CD14-positive monocyte (primary cell): ENCODE results near the gene WFDC2. TPM values are rescaled to one million over a fixed set of nuclear protein-coding genes. Genes with fewer than 3 reads are reported as not detected.
A peak's percentile ranks its signal among the peaks of the same experiment; 100 is the strongest.

Experiments used
- DNase-seq, 3 donors: peaks; one replicate each; pipeline ENCODE4 v3.0.0-alpha.2; 2011 to 2022
- H2AFZ ChIP-seq: 2 replicates; pipeline ENCODE4 v1.6.0; 2012; ENCODE audit warnings: mild to moderate bottlenecking, low read depth, low read length, inconsistent platforms; ENCODE audit not compliant: insufficient read depth, poor library complexity, severe bottlenecking
- H3K27ac ChIP-seq, 2 donors: 1 replicate in 1 of 2; 2 replicates in 1 of 2; pipeline ENCODE4 v1.5.1; 2012 to 2013; ENCODE audit warnings: low read length in 2 of 2, control low read depth in 1 of 2, inconsistent platforms in 1 of 2, low read depth in 1 of 2, mild to moderate bottlenecking in 1 of 2
- H3K27me3 ChIP-seq, 2 donors: one replicate each; pipeline versions ENCODE4 v1.6.0 to v1.6.1; 2011 to 2013; ENCODE audit warnings: low read length in 2 of 2; ENCODE audit not compliant: control insufficient read depth in 2 of 2, insufficient read depth in 2 of 2
- H3K36me3 ChIP-seq, 2 donors: replicated peaks in 1 of 2; 1 replicate in 1 of 2; 2 replicates in 1 of 2; pipeline versions ENCODE4 v1.5.1 to v1.6.1; 2012 to 2013; ENCODE audit warnings: low read length in 2 of 2, control low read depth in 1 of 2, inconsistent platforms in 1 of 2, mild to moderate bottlenecking in 1 of 2; ENCODE audit not compliant: insufficient read depth in 2 of 2, control insufficient read depth in 1 of 2
- H3K4me1 ChIP-seq, 2 donors: 1 replicate in 1 of 2; 2 replicates in 1 of 2; pipeline versions ENCODE4 v1.5.1 to v1.6.1; 2012 to 2013; ENCODE audit warnings: low read length in 2 of 2, control low read depth in 1 of 2, inconsistent platforms in 1 of 2, mild to moderate bottlenecking in 1 of 2, moderate library complexity in 1 of 2; ENCODE audit not compliant: insufficient read depth in 2 of 2, control insufficient read depth in 1 of 2
- H3K4me2 ChIP-seq: replicated peaks from 2 replicates; pipeline ENCODE3; 2012; ENCODE audit warnings: low read length, moderate library complexity, mild to moderate bottlenecking; ENCODE audit not compliant: poor library complexity, severe bottlenecking; ENCODE audit errors: extremely low read depth
- H3K4me3 ChIP-seq, 3 experiments: fragments of 200-600 bp in 1 of 3; sonication (generic) in 1 of 3; replicated peaks in 1 of 3; 1 replicate in 2 of 3; 2 replicates in 1 of 3; pipeline ENCODE4 v1.5.1; 2011 to 2013; ENCODE audit warnings: low read length in 3 of 3, mild to moderate bottlenecking in 3 of 3, control low read depth in 2 of 3, low read depth in 2 of 3, inconsistent platforms in 1 of 3, moderate library complexity in 1 of 3
- H3K79me2 ChIP-seq: 2 replicates; pipeline ENCODE4 v1.6.0; 2012; ENCODE audit warnings: mild to moderate bottlenecking, control low read depth, inconsistent platforms, low read length, moderate library complexity; ENCODE audit not compliant: insufficient read depth
- H3K9ac ChIP-seq: 2 replicates; pipeline ENCODE4 v1.6.0; 2017; ENCODE audit warnings: low read length, mild to moderate bottlenecking; ENCODE audit not compliant: insufficient read depth, poor library complexity, severe bottlenecking
- H3K9me3 ChIP-seq, 2 donors: replicated peaks in 1 of 2; 1 replicate in 1 of 2; 2 replicates in 1 of 2; pipeline versions ENCODE4 v1.5.1 to v1.6.1; 2012 to 2013; ENCODE audit warnings: low read length in 2 of 2, control low read depth in 1 of 2; ENCODE audit not compliant: control insufficient read depth in 1 of 2, insufficient read depth in 1 of 2
- H4K20me1 ChIP-seq: 2 replicates; pipeline ENCODE4 v1.6.0; 2012; ENCODE audit warnings: mild to moderate bottlenecking, low read length, control low read depth, moderate library complexity; ENCODE audit not compliant: insufficient read depth
- H3K27ac Mint-ChIP-seq, 7 donors: one replicate each; pipeline ENCODE4 v1.8.0; 2020; ENCODE audit warnings: mild to moderate bottlenecking in 7 of 7, mixed read lengths in 7 of 7, moderate library complexity in 6 of 7, inconsistent platforms in 2 of 7
- H3K27me3 Mint-ChIP-seq, 3 donors: one replicate each; pipeline ENCODE4 v1.8.0; 2021 to 2022; ENCODE audit warnings: low read depth in 3 of 3, mild to moderate bottlenecking in 3 of 3, mixed read lengths in 3 of 3, moderate library complexity in 3 of 3, inconsistent platforms in 1 of 3
- H3K36me3 Mint-ChIP-seq, 2 donors: one replicate each; pipeline ENCODE4 v1.8.0; 2020; ENCODE audit warnings: mixed read lengths in 2 of 2, inconsistent platforms in 1 of 2, mild to moderate bottlenecking in 1 of 2
- H3K4me1 Mint-ChIP-seq: one replicate; pipeline ENCODE4 v1.8.0; 2020; ENCODE audit warnings: mild to moderate bottlenecking, mixed read lengths
- H3K4me3 Mint-ChIP-seq, 2 donors: one replicate each; pipeline ENCODE4 v1.8.0; 2020; ENCODE audit warnings: mild to moderate bottlenecking in 2 of 2, mixed read lengths in 2 of 2, moderate library complexity in 1 of 2
- H3K9me3 Mint-ChIP-seq, 7 donors: one replicate each; pipeline ENCODE4 v1.8.0; 2020 to 2022; ENCODE audit warnings: mixed read lengths in 7 of 7, mild to moderate bottlenecking in 6 of 7, moderate library complexity in 6 of 7, inconsistent platforms in 2 of 7
- WGBS: methylation state at CpG from one replicate; pipeline ENCODE4 v1.1.5; 2013; ENCODE audit warnings: missing lambda C conversion rate; ENCODE audit not compliant: insufficient coverage; 5-methylcytosine and 5-hydroxymethylcytosine counted together
- intact Hi-C, 2 donors: fragments of 100-400 bp; cut with micrococcal nuclease; formaldehyde crosslinking; loops; one replicate each; pipeline versions ENCODE4 v1.15.0 to v1.15.1; 2023
- polyA plus RNA-seq, 3 donors: library from polyadenylated mRNA; depleted of rRNA in 1 of 3; unstranded in 2 of 3; stranded (reverse) in 1 of 3; fragments of 300-500 nt in 2 of 3; fragments of >200 nt in 1 of 3; fragmentation: Illumina TruSeq in 2 of 3; gene quantifications; 1 replicate in 2 of 3; 2 replicates in 1 of 3; pipeline ENCODE4 v1.2.3, GENCODE V29; 2012 to 2021
- TF ChIP-seq, protein P1 (sequence below): fragments of 200-600 bp; IDR thresholded peaks from one replicate; pipeline ENCODE4 v1.8.0; 2022; ENCODE audit warnings: antibody characterized with exemption, mild to moderate bottlenecking

The WFDC2 gene
- polyA plus RNA-seq, 3 donors: not detected

DNA sequence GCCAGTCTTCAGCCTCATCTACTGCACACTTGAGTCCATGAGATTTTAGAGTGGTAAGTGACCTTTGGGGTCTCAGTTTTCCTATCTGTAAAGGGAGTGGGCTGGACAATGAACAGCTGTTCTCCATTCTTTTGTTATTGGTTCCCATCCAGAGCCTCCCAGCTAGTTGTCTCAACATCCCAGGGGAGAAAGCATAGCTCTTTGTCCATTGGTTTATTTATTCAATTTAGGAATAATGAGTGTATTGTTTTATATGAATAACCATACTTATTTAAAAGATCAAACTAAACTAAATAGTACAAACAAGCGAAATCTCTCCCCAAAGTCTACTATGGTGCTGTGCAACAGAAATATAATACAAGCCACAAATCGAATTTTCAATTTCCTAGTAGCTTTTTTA lies 39.9 kb upstream of the WFDC2 start:
- Histone ChIP-seq H3K79me2 (no peaks in the 10 kb centered on the region), H3K27ac (no peak overlapping the region), H2AFZ (no peak overlapping the region), H3K4me2 (no peak overlapping the region), H3K36me3 (peaks cover 20 to 46% of the 10 kb centered on the region in 2 donors), H3K4me3 (no peak overlapping the region), H3K4me1 (peaks cover 3 to 8% of the 10 kb centered on the region in 2 donors), H3K9me3 (no peaks in the 10 kb centered on the region), H4K20me1 (no peaks in the 10 kb centered on the region), H3K27me3 (no peaks in the 10 kb centered on the region), H3K9ac (no peak overlapping the region)
- H3K27ac Mint-ChIP-seq: no peak overlapping the region
- H3K9me3 Mint-ChIP-seq: no peaks in the 10 kb centered on the region
- H3K4me1 Mint-ChIP-seq: peaks cover 8% of the 10 kb centered on the region
- intact Hi-C loops: no loop called here
- H3K36me3 Mint-ChIP-seq: peaks cover 44 to 46% of the 10 kb centered on the region in 2 donors
- H3K27me3 Mint-ChIP-seq: peaks cover 0 to 2% (median under 1%) of the 10 kb centered on the region in 3 donors
- DNase-seq: no peak
- no peak overlapping the region for H3K4me3 Mint-ChIP-seq
- WGBS: no CpG with 5 or more reads among the region's 2 CpGs
- TF ChIP-seq, protein P1, sequence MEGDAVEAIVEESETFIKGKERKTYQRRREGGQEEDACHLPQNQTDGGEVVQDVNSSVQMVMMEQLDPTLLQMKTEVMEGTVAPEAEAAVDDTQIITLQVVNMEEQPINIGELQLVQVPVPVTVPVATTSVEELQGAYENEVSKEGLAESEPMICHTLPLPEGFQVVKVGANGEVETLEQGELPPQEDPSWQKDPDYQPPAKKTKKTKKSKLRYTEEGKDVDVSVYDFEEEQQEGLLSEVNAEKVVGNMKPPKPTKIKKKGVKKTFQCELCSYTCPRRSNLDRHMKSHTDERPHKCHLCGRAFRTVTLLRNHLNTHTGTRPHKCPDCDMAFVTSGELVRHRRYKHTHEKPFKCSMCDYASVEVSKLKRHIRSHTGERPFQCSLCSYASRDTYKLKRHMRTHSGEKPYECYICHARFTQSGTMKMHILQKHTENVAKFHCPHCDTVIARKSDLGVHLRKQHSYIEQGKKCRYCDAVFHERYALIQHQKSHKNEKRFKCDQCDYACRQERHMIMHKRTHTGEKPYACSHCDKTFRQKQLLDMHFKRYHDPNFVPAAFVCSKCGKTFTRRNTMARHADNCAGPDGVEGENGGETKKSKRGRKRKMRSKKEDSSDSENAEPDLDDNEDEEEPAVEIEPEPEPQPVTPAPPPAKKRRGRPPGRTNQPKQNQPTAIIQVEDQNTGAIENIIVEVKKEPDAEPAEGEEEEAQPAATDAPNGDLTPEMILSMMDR: no peak

DNA sequence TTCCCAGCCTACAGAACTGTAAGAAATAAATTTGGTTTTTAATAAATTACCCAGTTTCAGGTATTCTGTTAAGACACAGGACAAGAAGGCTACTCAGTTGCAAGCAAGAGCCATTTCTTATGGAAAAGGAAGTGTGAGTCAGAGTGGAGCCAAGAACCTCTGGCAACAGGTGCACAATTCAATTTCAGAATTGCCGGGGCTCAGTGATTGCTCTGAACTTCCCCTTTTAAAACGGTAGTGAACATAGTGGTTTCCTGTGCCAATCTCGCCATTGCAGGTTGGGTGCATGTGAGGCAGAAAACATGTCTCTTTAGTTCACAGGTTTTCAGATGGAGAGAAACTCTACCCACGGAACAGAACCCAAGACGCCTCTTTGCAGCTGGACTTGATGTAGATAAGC lies 37.3 kb upstream of the WFDC2 start:
- H3K9me3 Mint-ChIP-seq: no peaks in the 10 kb centered on the region
- Histone ChIP-seq H3K9me3 (no peaks in the 10 kb centered on the region), H3K27me3 (no peaks in the 10 kb centered on the region), H3K9ac (no peak overlapping the region), H3K4me3 (no peak overlapping the region), H3K27ac (no peak overlapping the region), H3K79me2 (no peaks in the 10 kb centered on the region), H3K36me3 (peaks cover 3 to 24% of the 10 kb centered on the region in 2 donors), H3K4me2 (no peak overlapping the region), H4K20me1 (no peaks in the 10 kb centered on the region), H2AFZ (no peak overlapping the region), H3K4me1 (peaks cover 9 to 16% of the 10 kb centered on the region in 2 donors)
- TF ChIP-seq, protein P1: no peak
- peaks cover 0 to 2% (median 2%) of the 10 kb centered on the region in 3 donors for H3K27me3 Mint-ChIP-seq
- no peak overlapping the region for H3K4me3 Mint-ChIP-seq
- H3K36me3 Mint-ChIP-seq: peaks cover 19 to 22% of the 10 kb centered on the region in 2 donors
- intact Hi-C loops: no loop called here
- peaks cover 14% of the 10 kb centered on the region for H3K4me1 Mint-ChIP-seq
- peak overlapping the region in 1 of 7 donors; percentile 55 for H3K27ac Mint-ChIP-seq
- 0% methylated on average over 1 of the region's 5 CpGs for WGBS
- peak in 2 of 3 donors; percentile 26 to 34 for DNase-seq
